Sciatic nerve (tissue), 2 donors: ENCODE measurements around the gene APBB2. TPM values are rescaled to one million over a fixed set of nuclear protein-coding genes. Genes with fewer than 3 reads are reported as not detected.
"Not testable (repeated sequence)": the region's sequence is repeated elsewhere in the genome, so short reads cannot be mapped to it uniquely, and the experiment has no call there.

ENCODE experiments used
- ATAC-seq: fragments of 200-7000 bp; cut with Tn5 transposase; one replicate; pipeline ENCODE4 v1.9.1; 2020; ENCODE audit warnings: mild to moderate bottlenecking, moderate library complexity
- DNase-seq: peaks from one replicate; pipeline ENCODE4 v3.0.0-alpha.2; 2020; ENCODE audit warnings: low spot score
- intact Hi-C: fragments of 100-400 bp; cut with DNase I; formaldehyde crosslinking; loops from one replicate; pipeline ENCODE4 v1.14.2; 2022
- total RNA-seq: library from RNA; stranded (reverse); fragmentation: NEBNext Ultra II Directional; extraction: Animal tissue kit (Norgen Biotek cat#: 25700); gene quantifications from one replicate; pipeline ENCODE4 v1.2.1, GENCODE V29; 2021
- donor health status: DM: no; HTN: no; CAD: no.
- donor health status: DM: no; HTN: no; CAD: no.

The APBB2 gene
- total RNA-seq, 1 donor from 2014 or later: 147 TPM

DNA sequence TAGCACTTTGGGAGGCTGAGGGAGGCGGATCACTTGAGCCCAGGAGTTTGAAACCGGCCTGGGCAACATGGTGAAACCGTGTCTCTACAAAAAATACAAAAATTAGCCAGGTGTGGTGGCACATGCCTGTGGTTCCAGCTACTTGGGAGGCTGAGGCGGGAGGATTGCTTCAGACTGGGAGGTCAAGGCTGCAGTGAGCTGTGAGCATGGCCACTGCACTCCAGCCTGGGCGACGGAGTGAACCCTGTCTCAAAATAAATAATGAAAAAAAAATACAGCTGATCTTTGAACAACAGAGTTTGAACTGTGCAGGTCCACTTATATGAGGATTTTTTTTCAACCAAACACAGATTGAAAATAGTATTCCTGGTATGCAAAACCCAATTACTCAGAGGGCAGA lies 397.2 kb downstream of the APBB2 start:
- ATAC-seq, DNase-seq, intact Hi-C loops: not testable (repeated sequence)

- no peak for ATAC-seq
- DNase-seq: no peak
- intact Hi-C loops: no loop called here
Observed at GRCh38 chr4:40812856-40813255, 401.5 kb downstream of the APBB2 start.

GRCh38 chr4:40812386-40812785 lies 402.0 kb downstream of the APBB2 start:
- intact Hi-C loops: no loop called here
- DNase-seq: no peak
- ATAC-seq: no peak

GRCh38 chr4:40811956-40812355 lies 402.4 kb downstream of the APBB2 start:
- ATAC-seq (no peak), DNase-seq (no peak)
- intact Hi-C loops: no loop called here

DNA sequence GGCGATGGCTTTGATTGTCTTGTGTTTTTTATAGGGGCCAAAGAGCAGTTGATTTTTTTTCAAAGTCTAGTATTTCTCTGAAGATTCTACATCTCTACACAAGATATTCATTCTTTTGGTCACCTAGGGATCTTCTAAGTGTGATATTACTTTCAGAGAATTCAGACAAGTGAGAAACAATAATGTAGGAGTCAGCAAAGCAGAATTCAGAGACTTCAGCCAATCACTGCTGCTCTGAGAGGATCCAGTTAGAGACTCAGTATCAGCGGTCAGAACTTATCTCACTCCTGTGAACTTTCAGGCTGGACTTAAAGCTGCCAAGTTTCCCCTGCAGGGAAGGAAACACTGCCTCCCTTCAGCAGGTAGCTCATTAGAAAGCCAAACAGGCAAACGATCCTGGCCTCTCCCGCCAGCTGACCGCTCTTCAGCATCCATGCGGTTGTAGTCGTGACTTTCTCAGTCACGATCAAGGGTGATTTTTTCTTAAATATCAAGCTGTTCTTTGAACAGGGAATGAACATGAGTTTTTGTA lies 405.4 kb downstream of the APBB2 start:
- intact Hi-C loops: no loop called here
- DNase-seq: no peak
- no peak for ATAC-seq

DNA sequence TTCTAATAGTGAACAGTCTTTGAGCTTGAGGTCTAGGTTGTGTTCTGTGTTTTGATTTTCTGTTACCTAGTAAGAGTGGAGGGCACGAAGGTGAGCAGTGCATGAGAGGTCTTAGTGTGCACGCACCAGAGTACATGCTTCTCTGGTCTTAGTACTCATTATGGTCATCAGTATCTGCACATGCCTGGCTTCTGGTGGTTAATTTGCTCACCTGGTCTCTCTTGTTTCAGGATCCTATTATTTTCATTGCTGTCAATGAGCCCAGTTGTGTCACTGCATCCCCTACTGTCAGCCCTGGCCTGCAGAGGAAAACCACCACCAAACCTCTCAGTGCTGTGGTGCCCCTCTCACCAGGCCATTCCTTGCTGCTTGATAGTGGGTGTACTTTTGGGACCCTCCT lies 409.7 kb downstream of the APBB2 start:
- no peak for DNase-seq
- ATAC-seq: no peak
- intact Hi-C loops: no loop called here

DNA sequence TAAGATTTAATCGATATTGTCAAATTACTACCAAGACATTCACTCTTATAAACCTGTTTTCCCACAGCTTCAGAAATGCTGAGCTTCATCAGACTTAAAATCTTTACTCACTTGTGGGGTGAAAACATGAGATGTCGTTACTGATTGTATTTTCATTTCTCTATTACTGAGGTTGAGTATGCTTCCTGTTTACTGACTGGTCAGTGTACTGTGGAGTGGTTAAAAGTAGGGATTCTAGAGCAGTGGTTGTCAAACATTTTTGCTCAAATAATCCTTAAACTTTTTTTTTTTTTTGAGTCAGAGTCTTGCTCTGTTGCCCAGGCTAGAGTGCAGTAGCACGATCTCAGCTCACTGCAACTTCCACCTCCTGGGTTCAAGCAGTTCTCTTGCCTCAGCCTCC lies 414.3 kb downstream of the APBB2 start:
- ATAC-seq (no peak), DNase-seq (no peak)
- intact Hi-C loops: no loop called here

- DNase-seq (no peak), ATAC-seq (no peak)
- intact Hi-C loops: no loop called here
Observed at GRCh38 chr4:40789771-40790170, 424.6 kb downstream of the APBB2 start.

DNA sequence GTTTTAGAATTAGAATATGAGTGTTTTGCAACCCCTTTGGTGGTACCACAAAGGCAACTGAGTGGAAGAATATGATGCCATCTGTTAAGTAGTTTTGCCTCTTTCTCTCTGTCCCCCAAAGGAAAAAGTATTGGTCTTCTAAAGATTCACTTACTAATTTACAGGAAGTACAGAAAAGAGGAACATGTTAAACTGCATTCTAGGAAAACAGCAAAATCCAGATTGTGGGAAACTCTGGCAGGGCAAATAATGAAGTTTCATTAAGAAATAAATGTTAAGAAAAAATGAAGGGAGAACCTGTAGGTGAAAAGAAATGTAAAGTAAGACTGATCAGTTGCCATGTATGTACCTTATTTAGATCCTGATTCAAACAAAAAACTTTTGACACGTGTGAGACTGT lies 425.3 kb downstream of the APBB2 start:
- no peak for ATAC-seq
- no peak for DNase-seq
- intact Hi-C loops: no loop called here

- intact Hi-C loops: no loop called here
- ATAC-seq (no peak), DNase-seq (no peak)
Observed at GRCh38 chr4:40788331-40788730, 426.0 kb downstream of the APBB2 start.

DNA sequence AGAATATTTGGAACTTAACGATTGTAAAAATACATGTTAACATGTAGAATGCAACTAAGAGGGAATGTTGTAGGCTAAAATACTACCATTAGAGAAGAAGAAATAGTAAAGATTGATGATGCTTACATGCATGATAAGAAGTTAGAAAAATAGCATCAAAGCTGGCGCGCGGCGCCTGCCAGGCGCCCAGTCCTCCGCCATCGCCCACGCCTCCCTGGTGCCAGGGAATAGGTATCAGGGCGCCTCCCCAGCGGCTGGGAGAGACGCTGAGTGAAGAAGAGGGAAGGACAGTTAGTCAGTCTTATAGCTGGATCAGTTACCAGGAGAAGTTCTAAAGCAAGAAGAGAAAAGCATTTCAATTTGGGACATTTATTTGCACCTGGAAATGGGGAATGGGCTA lies 428.6 kb downstream of the APBB2 start:
- intact Hi-C loops: no loop called here
- DNase-seq: no peak
- ATAC-seq: no peak

- intact Hi-C loops: no loop called here
- ATAC-seq (no peak), DNase-seq (no peak)
Observed at GRCh38 chr4:40782876-40783275, 431.5 kb downstream of the APBB2 start.

- no peak for DNase-seq
- intact Hi-C loops: no loop called here
- no peak for ATAC-seq
Observed at GRCh38 chr4:40778090-40778489, 436.3 kb downstream of the APBB2 start.

GRCh38 chr4:40769266-40769665 lies 445.1 kb downstream of the APBB2 start:
- intact Hi-C loops: no loop called here
- DNase-seq: no peak
- no peak for ATAC-seq

DNA sequence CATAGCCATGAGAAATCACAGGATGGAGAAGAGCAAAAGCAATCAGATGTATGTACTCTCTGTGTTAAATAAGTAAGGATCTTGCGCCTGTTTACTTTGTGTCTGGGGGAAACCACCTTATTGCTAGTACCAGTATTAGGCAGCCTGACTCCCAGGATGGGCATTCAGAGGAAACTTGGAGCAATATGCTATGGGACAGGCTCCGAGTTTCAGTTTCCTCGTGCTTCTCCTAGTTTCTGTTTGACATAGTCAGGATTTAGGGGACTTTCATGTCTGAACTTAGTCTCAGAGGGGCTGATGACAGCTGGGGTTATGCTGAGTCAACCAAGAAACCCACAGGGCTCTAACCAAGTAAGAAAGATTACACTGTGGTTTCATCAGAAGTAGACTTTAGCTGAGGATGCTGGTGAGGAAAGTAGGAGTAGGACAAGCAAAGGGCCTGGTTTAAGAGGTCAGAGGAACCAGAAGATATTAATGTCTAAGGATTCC lies 451.1 kb downstream of the APBB2 start:
- intact Hi-C loops: no loop called here
- ATAC-seq: no peak
- DNase-seq: no peak

Other genes with a start within 250 kb of the APBB2 start
- 63.4 TPM for gene UCHL1, start 42.4 kb upstream of the APBB2 start, total RNA-seq